Cardiac fibroblast (primary cell): ENCODE measurements around the gene ABI2.
A peak's percentile ranks its signal among the peaks of the same experiment; 100 is the strongest.
"Not testable (repeated sequence)": the region's sequence is repeated elsewhere in the genome, so short reads cannot be mapped to it uniquely, and the experiment has no call there.

Experiments used
- DNase-seq, 2 donors: peaks; one replicate each; pipeline versions ENCODE4 v3.0.0 to v3.0.0-alpha.2; 2010; ENCODE audit warnings: low read depth in 2 of 2
- H3K4me3 ChIP-seq, 2 donors: replicated peaks in 1 of 2; 1 replicate in 1 of 2; 2 replicates in 1 of 2; pipeline ENCODE4 v1.5.1; 2011; ENCODE audit warnings: low read depth in 2 of 2, low read length in 2 of 2, mild to moderate bottlenecking in 2 of 2, moderate library complexity in 1 of 2
- CTCF ChIP-seq: IDR thresholded peaks from one replicate; pipeline ENCODE4 v1.5.1; 2011; ENCODE audit warnings: low read depth, mild to moderate bottlenecking, low read length, inconsistent platforms

ABI2 gene

GRCh38 chr2:203340791-203341487 is 12.7 kb downstream of the ABI2 start:
- DNase-seq = peak; percentile 85 to 92
- no peak for TF ChIP-seq CTCF
- H3K4me3 ChIP-seq = no peak overlapping the region

GRCh38 chr2:203341741-203342310 is 13.6 kb downstream of the ABI2 start:
- H3K4me3 ChIP-seq = no peak overlapping the region
- peak in 1 of 2 donors; percentile 52 for DNase-seq
- no peak for TF ChIP-seq CTCF

GRCh38 chr2:203342374-203342773 is 14.2 kb downstream of the ABI2 start:
- not testable (repeated sequence) for DNase-seq, H3K4me3 ChIP-seq

GRCh38 chr2:203344667-203345066 is 16.5 kb downstream of the ABI2 start:
- no peak for TF ChIP-seq CTCF
- H3K4me3 ChIP-seq = no peak overlapping the region
- no peak for DNase-seq

GRCh38 chr2:203346612-203347011 is 18.4 kb downstream of the ABI2 start:
- TF ChIP-seq CTCF = no peak
- no peak overlapping the region for H3K4me3 ChIP-seq
- no peak for DNase-seq

- no peak for TF ChIP-seq CTCF
- H3K4me3 ChIP-seq = no peak overlapping the region
- no peak for DNase-seq
Measured at GRCh38 chr2:203347375-203347774, 19.2 kb downstream of the ABI2 start.

GRCh38 chr2:203352604-203353255 is 24.5 kb downstream of the ABI2 start:
- no peak overlapping the region for H3K4me3 ChIP-seq
- TF ChIP-seq CTCF = no peak
- no peak for DNase-seq
